Hair follicular keratinocyte (primary cell): ENCODE data around the gene LILRA2. TPM values are rescaled to one million over a fixed set of nuclear protein-coding genes. Genes with fewer than 3 reads are reported as not detected.

Experiments used
- total RNA-seq: library from RNA; depleted of rRNA; stranded (reverse); fragments of >200 nt; gene quantifications from 2 replicates; pipeline ENCODE4 v1.2.3, GENCODE V29; 2015

The LILRA2 gene
- not detected in 2 replicates for total RNA-seq

DNA sequence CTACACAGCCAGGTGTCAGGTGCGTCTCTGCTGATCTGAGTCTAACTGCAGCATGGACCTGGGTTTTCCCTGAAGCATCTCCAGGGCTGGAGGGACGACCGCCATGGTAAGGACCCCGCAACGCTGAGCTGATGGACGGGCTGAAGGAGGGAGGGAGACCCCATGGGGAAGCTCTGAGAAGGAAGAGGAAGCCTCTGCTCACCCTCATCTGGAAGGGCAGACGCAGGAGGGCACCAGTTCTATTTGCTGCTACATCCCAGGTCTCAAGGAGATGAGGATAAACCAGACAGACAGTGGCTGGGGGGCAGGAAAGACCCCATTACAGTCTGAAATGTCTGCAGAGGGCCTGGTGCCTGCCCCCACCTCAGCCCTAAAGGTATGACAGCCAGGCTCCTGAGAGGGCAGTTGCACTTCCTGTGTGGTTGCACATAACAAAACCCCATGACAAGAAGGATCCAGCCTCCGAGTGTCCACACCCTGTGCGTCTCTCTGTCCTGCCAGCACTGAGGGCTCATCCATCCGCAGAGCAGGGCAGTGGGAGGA is at the start of gene LILRA2:
Gene LILRA2, plus strand, starts transcription at position 461 of the 543 bp plus-strand sequence. CDS start 89 bp downstream, outside the sequence.

GRCh38 chr19:54593445-54593844 is 19.9 kb downstream of the LILRA2 start, which contains the start of gene LILRA1:
TSS of gene LILRA1 (plus strand) at chr19:54593632. CDS start at chr19:54594245, 613 bp downstream.

DNA sequence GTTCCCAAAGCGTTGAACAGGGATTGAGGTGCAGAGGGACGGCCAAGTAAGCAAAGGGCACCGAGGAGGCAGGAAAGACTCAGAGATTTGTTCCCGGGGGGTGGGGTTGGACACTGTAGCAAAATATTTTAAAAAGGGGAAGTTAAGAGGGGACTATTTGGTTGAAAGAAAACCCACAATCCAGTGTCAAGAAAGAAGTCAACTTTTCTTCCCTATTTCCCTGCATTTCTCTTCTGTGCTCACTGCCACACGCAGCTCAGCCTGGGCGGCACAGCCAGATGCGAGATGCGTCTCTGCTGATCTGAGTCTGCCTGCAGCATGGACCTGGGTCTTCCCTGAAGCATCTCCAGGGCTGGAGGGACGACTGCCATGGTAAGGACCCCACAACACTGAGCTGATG is 56.7 kb downstream of the LILRA2 start, which contains the start of gene LILRB1:
Gene LILRB1, plus strand, starts transcription at position 223 of the 400 bp plus-strand sequence. CDS start 590 bp downstream, outside the sequence.

Other genes starting within 250 kb of the LILRA2 start
- gene LILRA4, start 234.6 kb upstream of the LILRA2 start, total RNA-seq = not detected in 2 replicates
- gene LAIR1, start 208.9 kb upstream of the LILRA2 start, total RNA-seq = not detected in 2 replicates
- not detected in 2 replicates for gene TTYH1, start 158.3 kb upstream of the LILRA2 start, total RNA-seq
- gene LENG8, start 124.6 kb upstream of the LILRA2 start, total RNA-seq = 22.6 and 35.8 TPM in 2 replicates
- 4.5 and 8.2 TPM in 2 replicates for gene LENG9, start 110.0 kb upstream of the LILRA2 start, total RNA-seq
- 30.2 and 68.9 TPM in 2 replicates for gene CDC42EP5, start 100.5 kb upstream of the LILRA2 start, total RNA-seq
- gene LAIR2, start 71.0 kb upstream of the LILRA2 start, total RNA-seq = not detected in 2 replicates
- not detected in 2 replicates for gene LILRA1, start 19.8 kb downstream of the LILRA2 start, total RNA-seq
- gene LILRB1, start 56.7 kb downstream of the LILRA2 start, total RNA-seq = not detected in 2 replicates
- not detected in 2 replicates for gene LILRB4, start 89.2 kb downstream of the LILRA2 start, total RNA-seq
- gene KIR3DL3, start 150.7 kb downstream of the LILRA2 start, total RNA-seq = not detected in 2 replicates
- not detected in 2 replicates for gene KIR2DL3, start 164.7 kb downstream of the LILRA2 start, total RNA-seq
- gene KIR2DL1, start 196.0 kb downstream of the LILRA2 start, total RNA-seq = not detected in 2 replicates
- not detected in 2 replicates for gene KIR2DL4, start 229.8 kb downstream of the LILRA2 start, total RNA-seq
- gene KIR3DL1, start 242.7 kb downstream of the LILRA2 start, total RNA-seq = not detected in 2 replicates